ENCODE measurements around the gene DIDO1.

DIDO1 gene

DNA sequence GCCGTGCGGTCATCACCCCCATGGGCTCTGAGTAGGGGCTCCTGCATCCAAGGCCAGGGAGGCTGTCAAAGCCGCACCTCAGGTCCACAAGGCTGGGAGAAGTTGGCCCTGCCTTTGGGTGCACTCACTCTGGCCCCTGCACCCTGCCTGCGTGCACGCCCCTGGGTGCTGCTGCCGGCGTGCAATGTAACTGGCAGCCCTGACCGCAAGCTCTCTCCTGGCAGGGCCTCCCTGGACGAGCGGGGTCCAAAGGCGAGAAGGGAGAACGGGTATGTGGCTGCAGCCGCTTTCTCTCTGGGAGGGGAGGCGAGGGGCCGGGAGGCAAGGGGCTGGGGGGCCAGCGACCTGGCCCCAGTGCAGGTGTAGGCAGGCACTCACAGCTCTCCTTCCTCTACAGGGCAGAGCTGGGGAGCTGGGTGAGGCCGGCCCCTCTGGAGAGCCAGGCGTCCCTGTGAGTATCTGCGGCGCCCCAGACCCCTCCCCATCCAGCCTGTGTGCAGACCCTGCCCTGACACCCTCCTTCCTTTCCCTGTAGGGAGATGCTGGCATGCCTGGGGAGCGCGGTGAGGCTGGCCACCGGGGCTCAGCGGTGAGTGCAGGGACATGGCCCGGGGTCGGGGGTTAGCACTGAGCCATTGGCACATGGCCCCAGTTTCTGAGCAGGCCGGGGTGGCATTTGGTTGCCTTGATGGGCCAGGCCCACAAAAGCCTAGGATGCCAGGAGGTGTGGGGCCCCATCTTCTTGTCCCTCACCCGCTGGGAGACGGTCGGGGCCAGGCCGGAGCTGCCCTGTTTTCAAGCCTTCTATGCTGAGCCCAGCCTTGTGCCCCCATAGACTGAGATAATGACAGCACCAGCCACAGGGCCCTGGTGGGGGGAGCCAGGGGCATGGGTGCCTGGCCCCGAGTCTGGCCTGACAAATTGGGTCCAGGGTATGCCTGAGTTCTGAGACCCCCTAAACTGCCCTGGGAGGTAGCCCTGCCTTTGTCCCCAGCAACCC, 96.8 kb downstream of the DIDO1 start:
- no peak for DNase-seq

- no peak for DNase-seq
Measured at GRCh38 chr20:62828511-62829230, 97.6 kb downstream of the DIDO1 start.

- no peak for DNase-seq
Measured at GRCh38 chr20:62828051-62828450, 98.3 kb downstream of the DIDO1 start.

Data from stimulated activated CD4-positive, alpha-beta T cell treated with anti-CD3 and anti-CD28 coated beads, Interleukin-4, amount 100 ng/mL, for 24 hours (primary cell).